Lower leg skin (tissue), 4 donors: Measurements from ENCODE around the gene ARID1B. TPM values are rescaled to one million over a fixed set of nuclear protein-coding genes. Genes with fewer than 3 reads are reported as not detected.

Experiments used
- DNase-seq, 2 donors: peaks; one replicate each; pipeline ENCODE4 v3.0.0-alpha.2; 2019; ENCODE audit warnings: low spot score in 2 of 2
- H3K4me3 ChIP-seq: fragments of 200-600 bp; sonication (generic); 2 replicates; pipeline ENCODE4 v1.5.1; 2017; ENCODE audit warnings: mild to moderate bottlenecking, low read depth; ENCODE audit not compliant: poor library complexity, severe bottlenecking
- POLR2A ChIP-seq, 2 donors: fragments of 450-650 bp; IDR thresholded peaks; one replicate each; pipeline ENCODE4 v1.6.1; 2016 to 2017; ENCODE audit warnings: antibody characterized with exemption in 2 of 2, mild to moderate bottlenecking in 1 of 2, moderate library complexity in 1 of 2
- WGBS, 2 donors: methylation state at CpG; one replicate each; pipeline ENCODE4 v1.1.5; 2018; 5-methylcytosine and 5-hydroxymethylcytosine counted together
- intact Hi-C: fragments of 100-400 bp; cut with DNase I; formaldehyde crosslinking; loops from one replicate; pipeline ENCODE4 v1.15.0; 2023; ENCODE audit warnings: low total_unique reads
- total RNA-seq, 4 donors: library from RNA; depleted of rRNA; stranded (reverse); fragments of >200 nt; gene quantifications; one replicate each; pipeline ENCODE4 v1.1.0, GENCODE V29; 2016
- TF ChIP-seq, protein P1 (sequence below), 3 donors: fragments of 450-650 bp; IDR thresholded peaks; one replicate each; pipeline ENCODE4 v1.5.1; 2016; ENCODE audit warnings: antibody characterized with exemption in 3 of 3, mild to moderate bottlenecking in 3 of 3, moderate library complexity in 2 of 3

ARID1B gene
- total RNA-seq, 4 donors from 2014 or later, result 87.3 to 132 (median 102) TPM

GRCh38 chr6:157023958-157024357, 246.8 kb downstream of the ARID1B start:
- 20 to 24% methylated on average over 2 of the region's 2 CpGs for WGBS, 2 donors
- TF ChIP-seq, protein P1, sequence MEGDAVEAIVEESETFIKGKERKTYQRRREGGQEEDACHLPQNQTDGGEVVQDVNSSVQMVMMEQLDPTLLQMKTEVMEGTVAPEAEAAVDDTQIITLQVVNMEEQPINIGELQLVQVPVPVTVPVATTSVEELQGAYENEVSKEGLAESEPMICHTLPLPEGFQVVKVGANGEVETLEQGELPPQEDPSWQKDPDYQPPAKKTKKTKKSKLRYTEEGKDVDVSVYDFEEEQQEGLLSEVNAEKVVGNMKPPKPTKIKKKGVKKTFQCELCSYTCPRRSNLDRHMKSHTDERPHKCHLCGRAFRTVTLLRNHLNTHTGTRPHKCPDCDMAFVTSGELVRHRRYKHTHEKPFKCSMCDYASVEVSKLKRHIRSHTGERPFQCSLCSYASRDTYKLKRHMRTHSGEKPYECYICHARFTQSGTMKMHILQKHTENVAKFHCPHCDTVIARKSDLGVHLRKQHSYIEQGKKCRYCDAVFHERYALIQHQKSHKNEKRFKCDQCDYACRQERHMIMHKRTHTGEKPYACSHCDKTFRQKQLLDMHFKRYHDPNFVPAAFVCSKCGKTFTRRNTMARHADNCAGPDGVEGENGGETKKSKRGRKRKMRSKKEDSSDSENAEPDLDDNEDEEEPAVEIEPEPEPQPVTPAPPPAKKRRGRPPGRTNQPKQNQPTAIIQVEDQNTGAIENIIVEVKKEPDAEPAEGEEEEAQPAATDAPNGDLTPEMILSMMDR (IDR thresholded peaks at IDR 0.05), result no peak
- TF ChIP-seq POLR2A (IDR thresholded peaks at IDR 0.05), result no peak
- intact Hi-C loops, result no loop called here
- H3K4me3 ChIP-seq, result no peak overlapping the region
- DNase-seq, result no peak

- no peak for DNase-seq
- H3K4me3 ChIP-seq, result no peak overlapping the region
- no peak for TF ChIP-seq POLR2A (IDR thresholded peaks at IDR 0.05)
- intact Hi-C loops, result no loop called here
- WGBS, 2 donors, result 41 to 53% methylated on average over 3 of the region's 3 CpGs
Observed at GRCh38 chr6:157024745-157025144, 247.6 kb downstream of the ARID1B start.

- no peak for DNase-seq
- no peak overlapping the region for H3K4me3 ChIP-seq
- intact Hi-C loops, result no loop called here
- WGBS, 2 donors, result 83 to 88% methylated on average over 1 of the region's 1 CpG
- TF ChIP-seq POLR2A (IDR thresholded peaks at IDR 0.05), result no peak
- TF ChIP-seq, protein P1 (IDR thresholded peaks at IDR 0.05), result no peak
Observed at GRCh38 chr6:157025437-157025836, 248.3 kb downstream of the ARID1B start.

- DNase-seq, result no peak
- H3K4me3 ChIP-seq, result no peak overlapping the region
- intact Hi-C loops, result loop anchor here (5.0 kb wide), 1 partner anchor 253 kb away; the partner anchor contains the start of gene ARID1B
- no peak for TF ChIP-seq POLR2A (IDR thresholded peaks at IDR 0.05)
- TF ChIP-seq, protein P1 (IDR thresholded peaks at IDR 0.05), result no peak
- 75% methylated on average over 4 of the region's 4 CpGs for WGBS, 2 donors
Observed at GRCh38 chr6:157029980-157030690, 253.0 kb downstream of the ARID1B start.

GRCh38 chr6:157030755-157031154, 253.6 kb downstream of the ARID1B start:
- no peak for TF ChIP-seq POLR2A (IDR thresholded peaks at IDR 0.05)
- TF ChIP-seq, protein P1 (IDR thresholded peaks at IDR 0.05), result no peak
- intact Hi-C loops, result loop anchor here (5.0 kb wide), 1 partner anchor 253 kb away; the partner anchor contains the start of gene ARID1B
- no peak for DNase-seq
- 93 to 94% methylated on average over 10 of the region's 10 CpGs for WGBS, 2 donors
- H3K4me3 ChIP-seq, result no peak overlapping the region

GRCh38 chr6:157032923-157033322, 255.7 kb downstream of the ARID1B start:
- intact Hi-C loops, result loop anchor here (5.0 kb wide), 1 partner anchor 256 kb away; the partner anchor contains the start of gene ARID1B
- no peak for DNase-seq
- 37 to 42% methylated on average over 4 of the region's 4 CpGs for WGBS, 2 donors
- no peak overlapping the region for H3K4me3 ChIP-seq
- no peak for TF ChIP-seq POLR2A (IDR thresholded peaks at IDR 0.05)
- TF ChIP-seq, protein P1 (IDR thresholded peaks at IDR 0.05), result no peak
